ENCODE data around the gene ZBTB46.

DNA sequence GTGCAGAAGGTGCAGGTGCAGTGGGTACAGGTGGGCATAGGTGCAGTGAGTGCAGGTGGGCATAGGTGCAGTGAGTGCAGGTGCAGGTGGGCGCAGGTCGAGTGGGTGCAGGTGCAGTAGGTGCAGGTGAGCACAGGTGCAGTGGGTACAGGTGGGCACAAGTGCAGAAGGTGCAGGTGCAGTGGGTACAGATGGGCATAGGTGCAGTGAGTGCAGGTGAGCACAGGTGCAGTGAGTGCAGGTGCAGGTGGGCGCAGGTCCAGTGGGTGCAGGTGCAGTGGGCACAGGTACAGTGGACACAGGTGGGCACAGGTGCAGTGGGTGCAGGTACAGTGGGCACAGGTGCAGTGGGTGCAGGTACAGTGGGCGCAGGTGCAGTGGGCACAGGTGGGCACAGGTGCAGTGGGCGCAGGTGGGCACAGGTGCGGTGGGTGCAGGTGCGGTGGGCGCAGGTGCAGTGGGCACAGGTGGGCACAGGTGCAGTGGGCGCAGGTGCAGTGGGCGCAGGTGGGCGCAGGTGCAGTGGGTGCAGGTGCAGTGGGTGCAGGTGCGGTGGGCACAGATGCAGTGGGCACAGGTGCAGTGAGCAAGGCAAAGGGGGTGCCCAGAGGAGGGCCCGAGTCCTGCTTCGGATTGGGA lies 15.3 kb downstream of the ZBTB46 start:
- TF ChIP-seq EZH2 (IDR thresholded peaks at IDR 0.05; ENCODE audit: borderline replicate concordance): no peak
- TF ChIP-seq, protein P1, sequence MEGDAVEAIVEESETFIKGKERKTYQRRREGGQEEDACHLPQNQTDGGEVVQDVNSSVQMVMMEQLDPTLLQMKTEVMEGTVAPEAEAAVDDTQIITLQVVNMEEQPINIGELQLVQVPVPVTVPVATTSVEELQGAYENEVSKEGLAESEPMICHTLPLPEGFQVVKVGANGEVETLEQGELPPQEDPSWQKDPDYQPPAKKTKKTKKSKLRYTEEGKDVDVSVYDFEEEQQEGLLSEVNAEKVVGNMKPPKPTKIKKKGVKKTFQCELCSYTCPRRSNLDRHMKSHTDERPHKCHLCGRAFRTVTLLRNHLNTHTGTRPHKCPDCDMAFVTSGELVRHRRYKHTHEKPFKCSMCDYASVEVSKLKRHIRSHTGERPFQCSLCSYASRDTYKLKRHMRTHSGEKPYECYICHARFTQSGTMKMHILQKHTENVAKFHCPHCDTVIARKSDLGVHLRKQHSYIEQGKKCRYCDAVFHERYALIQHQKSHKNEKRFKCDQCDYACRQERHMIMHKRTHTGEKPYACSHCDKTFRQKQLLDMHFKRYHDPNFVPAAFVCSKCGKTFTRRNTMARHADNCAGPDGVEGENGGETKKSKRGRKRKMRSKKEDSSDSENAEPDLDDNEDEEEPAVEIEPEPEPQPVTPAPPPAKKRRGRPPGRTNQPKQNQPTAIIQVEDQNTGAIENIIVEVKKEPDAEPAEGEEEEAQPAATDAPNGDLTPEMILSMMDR (IDR thresholded peaks at IDR 0.05; ENCODE audit: poor library complexity): no peak

All from hepatocyte (in vitro differentiated cells).